NT2/D1 (cell line): ENCODE data around the gene AK9.

Source experiments
- SUZ12 ChIP-seq: IDR thresholded peaks from 2 replicates; pipeline ENCODE4 v1.6.1; 2011; ENCODE audit not compliant: insufficient read length, insufficient read depth; ENCODE audit errors: extremely low read depth
- ZNF274 ChIP-seq: IDR thresholded peaks from 2 replicates; pipeline ENCODE4 v1.6.1; 2011; ENCODE audit warnings: mild to moderate bottlenecking, low read depth, low read length

- TF ChIP-seq SUZ12, result no peak
- no peak for TF ChIP-seq ZNF274
Measured at GRCh38 chr6:109706513-109706912, 15.5 kb upstream of the AK9 start.
